ENCODE measurements around the gene SNX6. TPM values are rescaled to one million over a fixed set of nuclear protein-coding genes. Genes with fewer than 3 reads are reported as not detected.
"Not testable (repeated sequence)": the region's sequence is repeated elsewhere in the genome, so short reads cannot be mapped to it uniquely, and the experiment has no call there.

Gene SNX6
- total RNA-seq, 2 experiments from 2014 or later = 61.1 to 62.8 TPM

DNA sequence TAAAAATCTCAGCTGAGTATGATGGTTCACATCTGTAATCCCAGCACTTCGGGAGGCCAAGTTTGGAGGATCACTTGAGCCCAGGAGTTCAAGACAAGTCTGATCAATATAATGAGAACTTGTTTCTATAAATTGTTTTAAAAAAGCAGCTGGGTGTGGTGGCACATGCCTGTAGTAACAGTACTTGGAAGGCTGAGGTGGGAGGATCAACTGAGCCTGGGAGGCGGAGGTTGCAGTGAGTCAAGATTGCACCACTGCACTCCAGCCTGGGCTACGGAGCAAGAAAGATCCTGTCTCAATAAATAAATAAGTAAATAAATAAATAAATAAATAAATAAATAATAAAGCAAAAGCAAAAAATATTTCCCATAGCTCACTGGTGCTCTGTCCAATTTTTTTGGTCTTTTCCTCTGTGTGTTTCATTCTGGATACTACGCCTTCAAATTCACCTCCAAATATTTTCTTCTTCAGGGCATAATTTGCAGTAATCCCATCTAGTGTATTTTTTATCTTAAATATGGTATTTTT is 32.7 kb upstream of the SNX6 start:
- H3K27ac Mint-ChIP-seq = no peak overlapping the region
- H3K9me3 Mint-ChIP-seq = peaks cover 15% of the 10 kb centered on the region
- no peaks in the 10 kb centered on the region for H3K27me3 Mint-ChIP-seq
- ChIA-PET CTCF (interaction anchor here (1.1 to 2.6 kb wide), 3 partner anchors 8 to 60 kb away, joined by 3 to 10 read pairs (median 4); no protein-coding TSS in a partner anchor), POLR2A (interaction anchor here (1.1 kb wide), 1 partner anchor 43 kb away, joined by 3 read pairs; no protein-coding TSS in a partner anchor)
- TF ChIP-seq, protein P1, sequence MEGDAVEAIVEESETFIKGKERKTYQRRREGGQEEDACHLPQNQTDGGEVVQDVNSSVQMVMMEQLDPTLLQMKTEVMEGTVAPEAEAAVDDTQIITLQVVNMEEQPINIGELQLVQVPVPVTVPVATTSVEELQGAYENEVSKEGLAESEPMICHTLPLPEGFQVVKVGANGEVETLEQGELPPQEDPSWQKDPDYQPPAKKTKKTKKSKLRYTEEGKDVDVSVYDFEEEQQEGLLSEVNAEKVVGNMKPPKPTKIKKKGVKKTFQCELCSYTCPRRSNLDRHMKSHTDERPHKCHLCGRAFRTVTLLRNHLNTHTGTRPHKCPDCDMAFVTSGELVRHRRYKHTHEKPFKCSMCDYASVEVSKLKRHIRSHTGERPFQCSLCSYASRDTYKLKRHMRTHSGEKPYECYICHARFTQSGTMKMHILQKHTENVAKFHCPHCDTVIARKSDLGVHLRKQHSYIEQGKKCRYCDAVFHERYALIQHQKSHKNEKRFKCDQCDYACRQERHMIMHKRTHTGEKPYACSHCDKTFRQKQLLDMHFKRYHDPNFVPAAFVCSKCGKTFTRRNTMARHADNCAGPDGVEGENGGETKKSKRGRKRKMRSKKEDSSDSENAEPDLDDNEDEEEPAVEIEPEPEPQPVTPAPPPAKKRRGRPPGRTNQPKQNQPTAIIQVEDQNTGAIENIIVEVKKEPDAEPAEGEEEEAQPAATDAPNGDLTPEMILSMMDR (IDR thresholded peaks at IDR 0.05) = no peak
- H3K4me1 Mint-ChIP-seq (ENCODE audit: low read depth) = peaks cover 7% of the 10 kb centered on the region
- no peak overlapping the region for H3K4me3 Mint-ChIP-seq
- no peak for DNase-seq
- ATAC-seq = no peak
- no peaks in the 10 kb centered on the region for H3K36me3 Mint-ChIP-seq (ENCODE audit: low read depth)
- intact Hi-C loops (cut with micrococcal nuclease) = no loop called here

DNA sequence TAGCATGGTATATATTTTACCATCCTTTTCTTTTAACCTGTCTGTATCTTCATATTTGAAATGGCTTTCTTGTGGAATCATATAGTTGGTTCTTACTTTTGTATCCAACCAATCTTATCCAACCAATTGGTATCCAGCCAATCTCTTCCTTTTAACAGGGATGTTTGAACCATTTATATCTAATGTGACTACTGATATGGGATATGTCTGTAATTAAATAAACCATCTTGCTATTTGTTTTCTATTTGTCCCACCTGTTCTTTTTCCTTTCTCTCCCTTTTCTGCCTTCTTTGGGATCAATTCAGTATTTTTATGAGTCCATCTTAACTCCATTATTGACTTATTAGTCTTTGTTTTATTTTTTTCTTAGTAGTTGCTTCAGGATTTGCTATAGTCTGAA is 30.8 kb upstream of the SNX6 start:
- Mint-ChIP-seq H3K27ac (no peak overlapping the region), H3K27me3 (no peaks in the 10 kb centered on the region), H3K36me3 (ENCODE audit: low read depth) (no peaks in the 10 kb centered on the region), H3K9me3 (peaks cover 15% of the 10 kb centered on the region), H3K4me1 (ENCODE audit: low read depth) (no peaks in the 10 kb centered on the region), H3K4me3 (no peak overlapping the region)
- no peak for DNase-seq
- CTCF ChIA-PET = interaction anchor here (1.5 kb wide), 1 partner anchor 12 kb away, joined by 5 read pairs; no protein-coding TSS in a partner anchor
- intact Hi-C loops (cut with micrococcal nuclease) = no loop called here
- ATAC-seq = no peak
- TF ChIP-seq, protein P1 (IDR thresholded peaks at IDR 0.05) = no peak
- POLR2A ChIA-PET = no interaction called here

DNA sequence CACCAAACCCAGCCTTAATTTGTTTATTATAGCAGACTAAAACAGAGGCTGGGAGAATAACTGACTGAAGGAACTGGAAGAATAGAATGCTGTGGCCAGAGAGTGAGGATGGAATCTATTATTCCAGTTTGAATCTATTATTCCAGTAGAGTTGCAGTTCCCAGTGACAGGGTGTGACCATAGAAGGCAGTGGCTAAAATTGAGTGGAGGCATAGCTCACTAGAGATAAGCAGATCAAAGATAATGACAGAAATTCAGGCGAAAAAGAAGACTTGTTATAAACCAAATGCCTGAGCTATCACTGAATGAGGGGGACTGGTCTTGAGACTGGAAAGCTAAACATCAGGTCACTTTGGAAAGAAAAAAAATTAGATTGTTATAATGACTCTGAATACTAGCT is 26.0 kb upstream of the SNX6 start:
- H3K4me3 Mint-ChIP-seq = no peak overlapping the region
- H3K4me1 Mint-ChIP-seq (ENCODE audit: low read depth) = no peaks in the 10 kb centered on the region
- H3K27me3 Mint-ChIP-seq = no peaks in the 10 kb centered on the region
- CTCF ChIA-PET = interaction anchor here (0.7 to 1.8 kb wide), 4 partner anchors 16 to 54 kb away, joined by 3 to 4 read pairs (median 3); no protein-coding TSS in a partner anchor
- POLR2A ChIA-PET = no interaction called here
- H3K9me3 Mint-ChIP-seq = peaks cover 5% of the 10 kb centered on the region
- no peaks in the 10 kb centered on the region for H3K36me3 Mint-ChIP-seq (ENCODE audit: low read depth)
- ATAC-seq (no peak), DNase-seq (no peak)
- intact Hi-C loops (cut with micrococcal nuclease) = no loop called here
- no peak overlapping the region for H3K27ac Mint-ChIP-seq
- TF ChIP-seq, protein P1 (IDR thresholded peaks at IDR 0.05) = no peak

DNA sequence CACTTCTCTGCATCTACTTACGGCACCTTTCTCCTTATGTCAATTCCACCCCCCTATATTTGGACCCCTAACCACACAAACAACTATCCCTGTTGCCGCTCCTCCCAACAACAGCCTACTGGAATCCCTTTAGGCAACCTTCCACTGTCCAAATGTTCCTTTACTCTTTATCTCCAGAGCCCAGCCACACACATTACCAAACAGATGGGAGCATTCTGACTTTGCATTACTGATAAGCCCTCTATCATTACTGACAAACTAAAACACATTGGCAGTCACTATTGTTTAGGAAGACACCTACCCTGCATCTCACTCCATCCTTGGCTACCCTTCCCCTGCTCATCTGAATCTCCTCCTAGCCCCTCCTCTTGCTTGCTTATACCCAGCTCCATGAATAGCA is 23.1 kb upstream of the SNX6 start:
- DNase-seq; H3K27me3 Mint-ChIP-seq; H3K4me1 Mint-ChIP-seq (ENCODE audit: low read depth); ATAC-seq; POLR2A ChIA-PET; H3K36me3 Mint-ChIP-seq (ENCODE audit: low read depth); H3K27ac Mint-ChIP-seq; CTCF ChIA-PET; H3K4me3 Mint-ChIP-seq; intact Hi-C loops (cut with micrococcal nuclease); H3K9me3 Mint-ChIP-seq: not testable (repeated sequence)

DNA sequence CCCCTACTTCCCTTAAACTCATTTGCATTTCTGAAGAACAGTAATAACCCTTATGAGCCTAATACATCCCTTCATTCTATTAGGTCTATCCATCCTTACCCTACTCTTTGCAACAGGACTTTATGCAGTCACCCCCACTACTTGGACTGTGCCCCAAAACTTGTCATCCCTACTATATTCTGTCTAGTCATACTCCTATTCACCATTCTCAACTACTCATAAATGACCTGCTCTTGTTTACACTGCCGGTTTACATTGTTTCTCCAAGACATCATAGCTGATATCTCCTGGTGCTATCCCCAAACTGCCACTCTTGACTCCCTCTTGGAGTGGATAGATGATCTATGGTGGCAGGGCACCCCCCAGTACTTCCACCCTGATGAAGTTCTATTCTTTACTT is 22.4 kb upstream of the SNX6 start:
- H3K9me3 Mint-ChIP-seq; CTCF ChIA-PET; DNase-seq; ATAC-seq; H3K4me3 Mint-ChIP-seq; H3K27me3 Mint-ChIP-seq; H3K36me3 Mint-ChIP-seq (ENCODE audit: low read depth); intact Hi-C loops (cut with micrococcal nuclease); H3K4me1 Mint-ChIP-seq (ENCODE audit: low read depth); H3K27ac Mint-ChIP-seq; POLR2A ChIA-PET: not testable (repeated sequence)

DNA sequence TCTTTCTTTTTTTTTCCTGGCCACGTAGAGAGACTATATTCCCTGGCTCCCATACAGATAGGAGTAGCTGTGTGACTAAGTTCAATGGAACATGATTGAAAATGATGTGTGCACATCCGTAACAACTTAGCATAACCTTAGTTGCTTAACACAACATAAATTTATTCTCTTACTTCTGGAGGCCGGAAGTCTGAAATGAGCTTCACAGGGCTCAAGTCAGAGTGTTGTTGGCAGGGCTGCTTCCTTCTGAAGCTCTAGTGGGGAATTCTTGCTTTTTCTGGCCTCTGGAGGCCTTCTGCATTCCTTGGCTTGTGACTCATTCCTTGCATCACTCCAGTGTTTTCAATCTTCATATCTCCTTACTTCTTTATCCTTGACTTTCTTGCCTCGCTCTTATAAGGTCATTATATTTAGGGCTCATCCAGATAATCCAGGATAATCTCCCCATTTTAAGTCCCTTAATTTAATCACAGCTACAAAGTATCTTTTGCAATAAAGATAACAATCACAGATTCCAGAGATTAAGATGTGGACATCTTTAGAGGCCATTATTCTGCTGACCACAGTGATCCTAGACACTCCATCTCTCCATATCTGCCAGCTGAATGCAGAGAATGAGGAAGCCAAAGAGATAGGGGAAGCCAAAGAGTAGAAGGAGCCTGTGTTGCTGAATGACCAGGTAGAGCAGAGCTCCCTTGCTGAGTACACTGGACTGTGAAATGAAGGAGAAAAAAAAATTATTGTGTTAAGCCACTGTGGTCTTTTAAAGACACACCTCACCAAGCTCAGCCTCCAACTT is 21.0 kb upstream of the SNX6 start:
- H3K4me3 Mint-ChIP-seq = no peak overlapping the region
- no peaks in the 10 kb centered on the region for H3K9me3 Mint-ChIP-seq
- TF ChIP-seq, protein P1 (IDR thresholded peaks at IDR 0.05) = no peak
- CTCF ChIA-PET = interaction anchor here (1.2 kb wide), 1 partner anchor 22 kb away, joined by 4 read pairs; no protein-coding TSS in a partner anchor
- H3K4me1 Mint-ChIP-seq (ENCODE audit: low read depth) = no peaks in the 10 kb centered on the region
- POLR2A ChIA-PET = interaction anchor here (1.3 kb wide), 1 partner anchor 20 kb away, joined by 3 read pairs; no protein-coding TSS in a partner anchor
- H3K27me3 Mint-ChIP-seq = no peaks in the 10 kb centered on the region
- DNase-seq (no peak), ATAC-seq (no peak)
- no peak overlapping the region for H3K27ac Mint-ChIP-seq
- intact Hi-C loops (cut with micrococcal nuclease) = no loop called here
- no peaks in the 10 kb centered on the region for H3K36me3 Mint-ChIP-seq (ENCODE audit: low read depth)

DNA sequence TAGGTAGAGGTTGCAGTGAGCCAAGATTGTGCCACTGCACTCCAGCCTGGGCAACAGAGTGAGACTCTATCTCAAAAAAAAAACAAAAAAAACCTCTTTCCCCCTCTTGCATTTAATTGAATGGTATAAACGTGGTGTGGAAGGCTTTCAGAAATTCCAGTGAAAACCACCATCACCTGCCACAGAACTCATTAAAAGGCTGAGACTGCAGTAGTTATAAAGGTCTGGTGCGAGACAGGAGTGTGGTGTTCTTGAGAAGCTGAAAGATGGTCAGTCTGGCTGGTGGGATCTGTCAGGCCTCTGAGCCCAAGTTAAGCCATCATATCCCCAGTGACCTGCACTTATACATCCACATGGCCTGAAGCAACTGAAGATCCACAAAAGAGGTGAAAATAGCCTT is 20.1 kb upstream of the SNX6 start:
- POLR2A ChIA-PET = interaction anchor here (1.3 kb wide), 1 partner anchor 19 kb away, joined by 3 read pairs; no protein-coding TSS in a partner anchor
- not testable (repeated sequence) for H3K9me3 Mint-ChIP-seq

More for the DNA sequence above, 20.1 kb upstream of the SNX6 start:
- ATAC-seq; intact Hi-C loops (cut with micrococcal nuclease); DNase-seq; H3K4me3 Mint-ChIP-seq; H3K27me3 Mint-ChIP-seq; H3K36me3 Mint-ChIP-seq (ENCODE audit: low read depth); H3K4me1 Mint-ChIP-seq (ENCODE audit: low read depth); H3K27ac Mint-ChIP-seq: not testable (repeated sequence)
- CTCF ChIA-PET = interaction anchor here (1.2 kb wide), 1 partner anchor 23 kb away, joined by 4 read pairs; no protein-coding TSS in a partner anchor

Measured in activated CD8-positive, alpha-beta T cell treated with anti-CD3 and anti-CD28 coated beads for 36 hours (primary cell).